Body of pancreas (tissue), 4 donors: ENCODE data around the gene SCN5A. TPM values are rescaled to one million over a fixed set of nuclear protein-coding genes. Genes with fewer than 3 reads are reported as not detected.

Experiments
- ATAC-seq: fragments of 150-250 bp; one replicate; pipeline ENCODE4 v1.9.1; 2016
- DNase-seq, 4 donors: peaks; one replicate each; pipeline ENCODE4 v3.0.0-alpha.2; 2019
- H3K27ac ChIP-seq, 4 donors: fragments of 200-600 bp; sonication (generic); 1 replicate in 3 of 4; 2 replicates in 1 of 4; pipeline versions ENCODE4 v1.5.1 to v1.6.1; 2016 to 2019; ENCODE audit warnings: mild to moderate bottlenecking in 1 of 4, mixed read lengths in 1 of 4, moderate library complexity in 1 of 4
- H3K27me3 ChIP-seq, 2 donors: fragments of 200-600 bp; sonication (generic); one replicate each; pipeline ENCODE4 v1.6.0; 2016; ENCODE audit warnings: mild to moderate bottlenecking in 1 of 2
- H3K36me3 ChIP-seq, 2 donors: fragments of 200-600 bp; sonication (generic); replicated peaks in 1 of 2; 2 replicates each; pipeline ENCODE4 v1.5.1; 2016; ENCODE audit warnings: low read depth in 2 of 2; ENCODE audit not compliant: insufficient read depth in 1 of 2
- H3K4me1 ChIP-seq: fragments of 200-600 bp; sonication (generic); one replicate; pipeline ENCODE4 v1.6.0; 2016
- H3K4me3 ChIP-seq, 2 donors: fragments of 200-600 bp; sonication (generic); 1 replicate in 1 of 2; 2 replicates in 1 of 2; pipeline ENCODE4 v1.5.1; 2016 to 2019
- H3K9me3 ChIP-seq, 3 donors: fragments of 200-600 bp; sonication (generic); 1 replicate in 2 of 3; 2 replicates in 1 of 3; pipeline ENCODE4 v1.5.1; 2016
- POLR2A ChIP-seq, 3 donors: fragments of 450-650 bp; IDR thresholded peaks; one replicate each; pipeline ENCODE4 v1.6.1; 2016; ENCODE audit warnings: antibody characterized with exemption in 3 of 3, mild to moderate bottlenecking in 2 of 3
- WGBS, 2 donors: methylation state at CpG; one replicate each; pipeline ENCODE4 v1.1.5; 2017; 5-methylcytosine and 5-hydroxymethylcytosine counted together
- intact Hi-C: fragments of 100-400 bp; cut with DNase I; formaldehyde crosslinking; loops from one replicate; pipeline ENCODE4 v1.15.1; 2023
- total RNA-seq, 2 donors: library from RNA; depleted of rRNA; stranded (reverse); fragments of >200 nt; gene quantifications; one replicate each; pipeline ENCODE4 v1.1.0, GENCODE V29; 2016
- TF ChIP-seq, protein P1 (sequence below), 7 experiments: fragments of 450-650 bp in 4 of 7; fragments of 200-600 bp in 3 of 7; sonication (generic) in 3 of 7; IDR thresholded peaks; one replicate each; pipeline ENCODE4 v1.5.1; 2016 to 2019; ENCODE audit warnings: antibody characterized with exemption in 7 of 7

The SCN5A gene
- total RNA-seq, 2 donors from 2014 or later: 0.26 TPM; not detected in 1

GRCh38 chr3:38614091-38614490 lies 35.4 kb downstream of the SCN5A start:
- intact Hi-C loops: no loop called here
- H3K4me3 ChIP-seq: no peak overlapping the region
- 55 to 84% methylated on average over 3 to 7 of the region's 7 CpGs for WGBS, 2 donors
- H3K27ac ChIP-seq: no peak overlapping the region
- no peaks in the 10 kb centered on the region for H3K9me3 ChIP-seq
- ATAC-seq (no peak), DNase-seq (no peak)
- TF ChIP-seq, protein P1, sequence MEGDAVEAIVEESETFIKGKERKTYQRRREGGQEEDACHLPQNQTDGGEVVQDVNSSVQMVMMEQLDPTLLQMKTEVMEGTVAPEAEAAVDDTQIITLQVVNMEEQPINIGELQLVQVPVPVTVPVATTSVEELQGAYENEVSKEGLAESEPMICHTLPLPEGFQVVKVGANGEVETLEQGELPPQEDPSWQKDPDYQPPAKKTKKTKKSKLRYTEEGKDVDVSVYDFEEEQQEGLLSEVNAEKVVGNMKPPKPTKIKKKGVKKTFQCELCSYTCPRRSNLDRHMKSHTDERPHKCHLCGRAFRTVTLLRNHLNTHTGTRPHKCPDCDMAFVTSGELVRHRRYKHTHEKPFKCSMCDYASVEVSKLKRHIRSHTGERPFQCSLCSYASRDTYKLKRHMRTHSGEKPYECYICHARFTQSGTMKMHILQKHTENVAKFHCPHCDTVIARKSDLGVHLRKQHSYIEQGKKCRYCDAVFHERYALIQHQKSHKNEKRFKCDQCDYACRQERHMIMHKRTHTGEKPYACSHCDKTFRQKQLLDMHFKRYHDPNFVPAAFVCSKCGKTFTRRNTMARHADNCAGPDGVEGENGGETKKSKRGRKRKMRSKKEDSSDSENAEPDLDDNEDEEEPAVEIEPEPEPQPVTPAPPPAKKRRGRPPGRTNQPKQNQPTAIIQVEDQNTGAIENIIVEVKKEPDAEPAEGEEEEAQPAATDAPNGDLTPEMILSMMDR (IDR thresholded peaks at IDR 0.05): no peak
- no peak for TF ChIP-seq POLR2A (IDR thresholded peaks at IDR 0.05)
- no peaks in the 10 kb centered on the region for H3K36me3 ChIP-seq
- H3K27me3 ChIP-seq: no peaks in the 10 kb centered on the region
- no peaks in the 10 kb centered on the region for H3K4me1 ChIP-seq

DNA sequence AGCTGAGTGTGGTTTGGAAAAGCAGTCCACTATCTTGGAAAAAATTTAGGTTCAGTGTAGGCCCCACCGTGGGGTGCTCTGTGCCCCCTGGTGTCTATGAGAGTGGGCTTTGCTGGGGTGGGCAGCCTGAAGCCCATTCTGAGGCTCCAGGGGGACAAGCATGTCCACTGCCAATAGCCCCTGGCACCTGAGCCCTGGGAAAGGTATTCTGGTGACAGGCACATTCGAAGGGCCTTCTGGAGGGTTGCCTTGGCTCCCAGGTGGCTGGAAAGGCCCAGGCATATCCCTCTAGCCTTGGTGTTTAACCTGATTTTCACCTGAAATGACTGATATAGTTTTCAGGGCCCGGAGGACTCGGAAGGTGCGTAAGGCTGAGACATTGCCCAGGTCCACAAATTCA lies 36.1 kb downstream of the SCN5A start:
- ATAC-seq (no peak), DNase-seq (no peak)
- no peaks in the 10 kb centered on the region for H3K4me1 ChIP-seq
- no peak overlapping the region for H3K27ac ChIP-seq
- intact Hi-C loops: no loop called here
- H3K27me3 ChIP-seq: no peaks in the 10 kb centered on the region
- H3K4me3 ChIP-seq: no peak overlapping the region
- H3K36me3 ChIP-seq: no peaks in the 10 kb centered on the region
- H3K9me3 ChIP-seq: no peaks in the 10 kb centered on the region
- 79 to 85% methylated on average over 4 to 5 of the region's 5 CpGs for WGBS, 2 donors
- TF ChIP-seq, protein P1 (IDR thresholded peaks at IDR 0.05): no peak
- no peak for TF ChIP-seq POLR2A (IDR thresholded peaks at IDR 0.05)

- Histone ChIP-seq H3K27me3 (no peaks in the 10 kb centered on the region), H3K4me1 (no peaks in the 10 kb centered on the region), H3K27ac (no peak overlapping the region), H3K9me3 (no peaks in the 10 kb centered on the region), H3K4me3 (no peak overlapping the region), H3K36me3 (no peaks in the 10 kb centered on the region)
- TF ChIP-seq POLR2A (IDR thresholded peaks at IDR 0.05): no peak
- TF ChIP-seq, protein P1 (IDR thresholded peaks at IDR 0.05): no peak
- WGBS, 2 donors: 75 to 82% methylated on average over 3 to 4 of the region's 4 CpGs
- intact Hi-C loops: no loop called here
- ATAC-seq: no peak
- DNase-seq: peak in 1 of 4 donors; percentile 4
These were observed 37.6 kb downstream of the SCN5A start for GRCh38 chr3:38611866-38612265.

- ATAC-seq (no peak), DNase-seq (peak in 1 of 4 donors; percentile 1)
- no peak for TF ChIP-seq POLR2A (IDR thresholded peaks at IDR 0.05)
- TF ChIP-seq, protein P1 (IDR thresholded peaks at IDR 0.05): no peak
- WGBS, 2 donors: 87 to 100% methylated on average over 2 to 5 of the region's 5 CpGs
- Histone ChIP-seq H3K9me3 (no peaks in the 10 kb centered on the region), H3K27me3 (no peaks in the 10 kb centered on the region), H3K4me3 (no peak overlapping the region), H3K36me3 (no peaks in the 10 kb centered on the region), H3K4me1 (no peaks in the 10 kb centered on the region), H3K27ac (no peak overlapping the region)
- intact Hi-C loops: no loop called here
These were observed 38.6 kb downstream of the SCN5A start for GRCh38 chr3:38610934-38611333.

DNA sequence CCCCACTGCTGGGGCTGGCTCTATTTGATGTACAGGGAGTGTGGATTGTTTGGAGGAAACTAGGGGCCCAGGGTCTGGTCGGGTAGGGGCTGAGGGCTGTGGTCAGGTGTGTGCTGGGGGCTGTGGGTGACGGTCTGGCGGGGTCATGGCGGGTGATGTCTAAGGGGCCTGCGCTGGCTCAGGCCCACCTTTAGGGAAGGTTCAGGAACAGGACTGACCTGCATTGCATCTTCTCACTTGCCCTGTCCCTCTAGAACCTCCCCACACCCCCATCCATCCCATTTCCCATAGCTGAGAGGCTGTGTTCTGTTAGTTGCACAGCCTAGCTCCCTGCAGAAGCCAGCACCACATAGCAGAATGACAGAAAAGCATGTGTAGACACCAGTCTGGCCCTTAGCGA lies 39.1 kb downstream of the SCN5A start:
- no peak for ATAC-seq
- no peak overlapping the region for H3K4me3 ChIP-seq
- intact Hi-C loops: no loop called here
- no peaks in the 10 kb centered on the region for H3K9me3 ChIP-seq
- no peak overlapping the region for H3K27ac ChIP-seq
- no peaks in the 10 kb centered on the region for H3K36me3 ChIP-seq
- peak in 1 of 4 donors; percentile 0 for DNase-seq
- 80 to 87% methylated on average over 6 of the region's 6 CpGs for WGBS, 2 donors
- H3K27me3 ChIP-seq: no peaks in the 10 kb centered on the region
- no peaks in the 10 kb centered on the region for H3K4me1 ChIP-seq
- TF ChIP-seq POLR2A (IDR thresholded peaks at IDR 0.05): no peak
- TF ChIP-seq, protein P1 (IDR thresholded peaks at IDR 0.05): no peak
